OCI-LY3 (cell line): ENCODE measurements around the gene TFE3.

ENCODE experiments used
- H2AFZ ChIP-seq: fragments of 200-600, 300-600 bp; shearing (Covaris generic); 2 replicates; pipeline ENCODE4 v1.6.0; 2014; ENCODE audit warnings: antibody characterized with exemption, low read depth, low read length
- H3K27ac ChIP-seq: fragments of 200-600, 300-600 bp; sonication (generic); 2 replicates; pipeline ENCODE4 v1.5.1; 2014; ENCODE audit warnings: mild to moderate bottlenecking, low read length, moderate library complexity, mixed read lengths
- H3K27me3 ChIP-seq: fragments of 200-600, 300-600 bp; sonication (generic); 2 replicates; pipeline ENCODE4 v1.6.1; 2014; ENCODE audit warnings: low read depth, low read length, mixed read lengths
- H3K36me3 ChIP-seq: fragments of 200-600, 300-600 bp; sonication (generic); replicated peaks from 2 replicates; pipeline ENCODE3; 2014; ENCODE audit warnings: low read depth, low read length, mixed read lengths
- H3K4me1 ChIP-seq: fragments of 300-600, 200-600 bp; sonication (generic); 2 replicates; pipeline ENCODE4 v1.6.1; 2014; ENCODE audit warnings: low read length, mixed read lengths
- H3K4me2 ChIP-seq: fragments of 200-600, 300-600 bp; sonication (generic); 2 replicates; pipeline ENCODE4 v1.6.1; 2014; ENCODE audit warnings: low read length, mixed read lengths
- H3K4me3 ChIP-seq: fragments of 300-600, 200-600 bp; sonication (generic); 2 replicates; pipeline ENCODE4 v1.5.1; 2014; ENCODE audit warnings: antibody characterized with exemption, mild to moderate bottlenecking, low read length, moderate library complexity
- H3K79me2 ChIP-seq: fragments of 300-600, 200-600 bp; shearing (Covaris generic); 2 replicates; pipeline ENCODE4 v1.6.1; 2014; ENCODE audit warnings: mild to moderate bottlenecking, low read length, mixed read lengths
- H3K9ac ChIP-seq: fragments of 300-600, 200-600 bp; shearing (Covaris generic); 2 replicates; pipeline ENCODE4 v1.6.0; 2014; ENCODE audit warnings: mild to moderate bottlenecking, low read length, moderate library complexity
- H3K9me3 ChIP-seq: fragments of 200-600, 300-600 bp; shearing (Covaris generic); 2 replicates; pipeline ENCODE4 v1.6.1; 2014; ENCODE audit warnings: low read length, mixed read lengths; ENCODE audit not compliant: insufficient read depth
- H4K20me1 ChIP-seq: fragments of 200-600, 300-600 bp; sonication (generic); 2 replicates; pipeline ENCODE4 v1.6.1; 2016; ENCODE audit warnings: low read length, mixed read lengths; ENCODE audit not compliant: insufficient read depth
- EZH2phosphoT487 ChIP-seq: fragments of 200-600 bp; shearing (Covaris generic); IDR thresholded peaks from 2 replicates; pipeline ENCODE4 v1.6.1; 2018; ENCODE audit warnings: antibody characterized with exemption, mixed run types, low read depth
- TF ChIP-seq, protein P1 (sequence below): fragments of 200-600, 300-600 bp; sonication (generic); IDR thresholded peaks from 2 replicates; pipeline ENCODE4 v1.5.1; 2014; ENCODE audit warnings: antibody characterized with exemption, low read length, low read depth

Gene TFE3

DNA sequence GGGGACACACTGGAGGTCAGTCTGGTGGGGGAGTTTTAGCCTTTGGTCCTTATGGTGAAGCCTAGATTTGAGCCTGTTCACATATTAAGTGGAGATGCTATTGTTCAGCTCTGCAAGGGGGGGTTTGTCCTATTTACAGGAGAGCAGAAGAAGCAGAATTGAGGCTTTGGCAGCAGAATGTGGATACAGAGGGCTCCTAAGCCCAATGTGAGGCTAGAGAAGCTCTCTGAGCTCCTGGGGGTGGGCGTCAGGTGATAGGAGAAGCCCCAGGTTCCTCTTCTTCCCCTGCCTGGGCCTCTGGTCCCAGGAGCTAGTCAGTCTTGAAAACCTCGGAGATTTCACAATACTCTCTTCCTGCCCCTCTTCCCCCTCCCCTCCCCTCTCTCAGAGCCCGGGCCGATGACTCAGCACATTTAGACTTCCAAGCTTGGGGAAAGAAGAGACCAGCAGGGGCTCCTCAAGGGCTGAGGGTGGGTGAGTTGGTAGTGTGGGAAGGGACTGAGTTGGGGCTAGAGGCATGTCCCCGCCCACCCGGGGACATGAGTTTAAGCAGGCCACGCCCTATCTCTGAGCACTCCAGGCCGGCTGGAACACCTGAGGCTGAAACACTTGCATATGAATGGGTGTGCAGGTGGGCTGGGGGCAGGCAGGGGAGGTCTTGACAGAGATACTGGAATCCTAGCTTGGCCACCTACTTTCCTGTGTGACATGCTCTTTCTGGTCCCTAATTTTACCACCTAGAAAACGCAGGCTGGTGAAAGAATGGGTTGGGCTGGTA, 3.4 kb downstream of the TFE3 start:
- Histone ChIP-seq H3K9me3 (no peaks in the 10 kb centered on the region), H3K4me3 (no peak overlapping the region), H3K4me1 (peaks cover 26% of the 10 kb centered on the region), H3K36me3 (peaks cover 17% of the 10 kb centered on the region), H3K4me2 (peak overlapping the region; percentile 36), H3K27ac (peak overlapping the region; percentile 39), H3K79me2 (peaks cover 25% of the 10 kb centered on the region), H3K27me3 (no peaks in the 10 kb centered on the region), H2AFZ (no peak overlapping the region), H4K20me1 (no peaks in the 10 kb centered on the region), H3K9ac (no peak overlapping the region)
- TF ChIP-seq EZH2phosphoT487, result no peak
- TF ChIP-seq, protein P1, sequence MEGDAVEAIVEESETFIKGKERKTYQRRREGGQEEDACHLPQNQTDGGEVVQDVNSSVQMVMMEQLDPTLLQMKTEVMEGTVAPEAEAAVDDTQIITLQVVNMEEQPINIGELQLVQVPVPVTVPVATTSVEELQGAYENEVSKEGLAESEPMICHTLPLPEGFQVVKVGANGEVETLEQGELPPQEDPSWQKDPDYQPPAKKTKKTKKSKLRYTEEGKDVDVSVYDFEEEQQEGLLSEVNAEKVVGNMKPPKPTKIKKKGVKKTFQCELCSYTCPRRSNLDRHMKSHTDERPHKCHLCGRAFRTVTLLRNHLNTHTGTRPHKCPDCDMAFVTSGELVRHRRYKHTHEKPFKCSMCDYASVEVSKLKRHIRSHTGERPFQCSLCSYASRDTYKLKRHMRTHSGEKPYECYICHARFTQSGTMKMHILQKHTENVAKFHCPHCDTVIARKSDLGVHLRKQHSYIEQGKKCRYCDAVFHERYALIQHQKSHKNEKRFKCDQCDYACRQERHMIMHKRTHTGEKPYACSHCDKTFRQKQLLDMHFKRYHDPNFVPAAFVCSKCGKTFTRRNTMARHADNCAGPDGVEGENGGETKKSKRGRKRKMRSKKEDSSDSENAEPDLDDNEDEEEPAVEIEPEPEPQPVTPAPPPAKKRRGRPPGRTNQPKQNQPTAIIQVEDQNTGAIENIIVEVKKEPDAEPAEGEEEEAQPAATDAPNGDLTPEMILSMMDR, result no peak

DNA sequence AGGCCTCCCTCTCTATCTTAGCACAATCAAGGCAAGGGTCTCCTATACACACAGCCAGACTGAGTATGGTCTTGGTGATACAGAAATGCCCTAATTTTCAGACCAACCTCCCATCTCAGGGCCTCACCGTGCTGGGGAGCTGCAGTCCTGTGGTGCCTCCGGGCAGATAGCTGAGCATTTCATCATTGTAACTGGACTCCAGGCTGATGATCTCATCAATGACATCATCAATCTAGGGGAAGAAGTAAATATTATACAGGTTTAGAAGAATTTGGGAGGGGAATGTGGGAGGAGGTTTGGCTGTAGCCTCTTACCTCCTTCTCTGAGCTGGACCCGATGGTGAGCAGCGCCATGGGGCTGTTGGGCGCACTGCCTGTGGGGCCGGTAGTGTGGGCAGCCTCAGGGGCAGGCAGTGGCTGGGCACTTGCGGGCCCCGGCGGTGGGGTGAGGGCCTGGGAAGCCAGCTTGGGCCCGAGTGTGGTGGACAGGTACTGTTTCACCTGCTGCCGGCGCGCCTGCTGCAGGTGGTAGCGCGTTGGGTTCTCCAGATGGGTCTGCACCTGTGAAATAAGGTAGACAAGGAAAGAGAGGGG, 5.2 kb downstream of the TFE3 start:
- Histone ChIP-seq H2AFZ (no peak overlapping the region), H3K4me2 (no peak overlapping the region), H3K79me2 (peaks cover 24% of the 10 kb centered on the region), H3K4me3 (no peak overlapping the region), H3K4me1 (peaks cover 20% of the 10 kb centered on the region), H3K9ac (no peak overlapping the region), H3K9me3 (no peaks in the 10 kb centered on the region), H3K27ac (no peak overlapping the region), H4K20me1 (no peaks in the 10 kb centered on the region), H3K36me3 (peaks cover 26% of the 10 kb centered on the region), H3K27me3 (no peaks in the 10 kb centered on the region)
- no peak for TF ChIP-seq EZH2phosphoT487
- TF ChIP-seq, protein P1, result no peak

DNA sequence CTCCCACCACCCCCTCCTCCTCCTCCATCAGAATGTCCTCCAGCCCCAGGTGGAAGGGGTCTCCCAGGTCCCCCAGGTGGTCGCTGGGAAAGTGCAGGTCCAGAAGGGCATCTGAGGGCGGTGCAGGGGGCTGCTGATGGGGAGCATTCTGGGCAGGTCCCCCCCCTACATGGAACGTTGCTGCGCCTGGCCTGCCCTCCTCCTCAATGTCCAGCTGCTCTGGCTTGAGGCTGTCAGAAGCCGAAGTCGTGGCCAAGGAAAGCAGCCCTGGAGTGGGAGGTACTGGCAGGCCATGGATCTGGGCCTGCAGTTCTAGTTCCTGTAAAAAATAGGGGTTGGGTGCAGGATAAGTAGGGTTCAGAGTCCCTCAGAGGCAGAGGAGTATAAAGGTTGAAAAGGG, 12.9 kb downstream of the TFE3 start:
- Histone ChIP-seq H3K4me1 (no peaks in the 10 kb centered on the region), H3K9me3 (no peaks in the 10 kb centered on the region), H2AFZ (no peak overlapping the region), H3K27ac (no peak overlapping the region), H3K4me3 (no peak overlapping the region), H3K27me3 (no peaks in the 10 kb centered on the region), H3K4me2 (no peak overlapping the region), H3K36me3 (peaks cover 11% of the 10 kb centered on the region), H3K79me2 (no peaks in the 10 kb centered on the region), H4K20me1 (no peaks in the 10 kb centered on the region), H3K9ac (no peak overlapping the region)
- no peak for TF ChIP-seq EZH2phosphoT487
- TF ChIP-seq, protein P1, result no peak

DNA sequence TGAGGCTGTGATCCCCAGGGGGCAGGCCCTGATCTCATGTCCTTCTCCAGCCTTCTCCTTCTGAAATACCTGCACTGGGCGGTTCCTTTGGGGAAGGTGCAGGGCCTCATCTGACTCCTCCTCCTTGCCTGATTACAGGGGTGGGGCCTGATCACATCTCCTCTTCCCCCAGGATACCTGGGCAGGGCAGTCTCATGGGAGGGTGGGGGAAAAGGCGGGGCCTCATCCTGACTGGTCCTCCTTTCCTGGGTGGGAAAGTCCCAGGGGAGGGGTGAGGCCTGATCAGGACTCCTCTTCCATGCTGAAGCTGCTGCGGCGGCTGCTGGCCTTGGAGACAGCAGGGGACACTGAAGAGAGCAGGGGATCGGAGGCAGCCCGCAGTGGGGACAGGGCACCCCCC, 13.3 kb downstream of the TFE3 start:
- no peaks in the 10 kb centered on the region for H4K20me1 ChIP-seq
- H2AFZ ChIP-seq, result no peak overlapping the region
- H3K27me3 ChIP-seq, result no peaks in the 10 kb centered on the region
- peaks cover 11% of the 10 kb centered on the region for H3K36me3 ChIP-seq
- no peak overlapping the region for H3K9ac ChIP-seq
- no peak overlapping the region for H3K4me2 ChIP-seq
- H3K4me1 ChIP-seq, result no peaks in the 10 kb centered on the region
- no peak overlapping the region for H3K4me3 ChIP-seq
- no peak for TF ChIP-seq EZH2phosphoT487
- TF ChIP-seq, protein P1, result no peak
- H3K27ac ChIP-seq, result no peak overlapping the region
- no peaks in the 10 kb centered on the region for H3K9me3 ChIP-seq
- no peaks in the 10 kb centered on the region for H3K79me2 ChIP-seq
